Fibroblast of lung (primary cell): ENCODE results near the gene GCFC2. TPM values are rescaled to one million over a fixed set of nuclear protein-coding genes. Genes with fewer than 3 reads are reported as not detected.

ENCODE experiments used
- DNase-seq, 2 donors: peaks; one replicate each; pipeline versions ENCODE4 v3.0.0 to v3.0.0-alpha.2; 2010; ENCODE audit warnings: low read depth in 2 of 2
- H2AFZ ChIP-seq: 2 replicates; pipeline ENCODE4 v1.5.1; 2012; ENCODE audit warnings: low read length, control low read depth, inconsistent platforms
- H3K27ac ChIP-seq: 2 replicates; pipeline ENCODE4 v1.5.1; 2011; ENCODE audit warnings: low read length, control low read depth; ENCODE audit not compliant: insufficient read depth
- H3K27me3 ChIP-seq: 2 replicates; pipeline ENCODE4 v1.5.1; 2011; ENCODE audit warnings: mild to moderate bottlenecking, low read length; ENCODE audit not compliant: control insufficient read depth, insufficient read depth
- H3K36me3 ChIP-seq: 2 replicates; pipeline ENCODE4 v1.5.1; 2011; ENCODE audit warnings: low read length; ENCODE audit not compliant: control insufficient read depth, insufficient read depth
- H3K4me1 ChIP-seq: 2 replicates; pipeline ENCODE4 v1.5.1; 2011; ENCODE audit warnings: low read length; ENCODE audit not compliant: control insufficient read depth, insufficient read depth; ENCODE audit errors: extremely low read depth
- H3K4me2 ChIP-seq: 2 replicates; pipeline ENCODE4 v1.5.1; 2011; ENCODE audit warnings: low read length, control low read depth; ENCODE audit not compliant: insufficient read depth; ENCODE audit errors: extremely low read depth
- H3K4me3 ChIP-seq, 4 experiments: fragments of 200-600 bp in 1 of 4; sonication (generic) in 1 of 4; replicated peaks in 1 of 4; 2 replicates each; pipeline ENCODE4 v1.5.1; 2011 to 2016; ENCODE audit warnings: low read length in 4 of 4, low read depth in 3 of 4, mild to moderate bottlenecking in 3 of 4, control low read depth in 2 of 4, inconsistent platforms in 1 of 4, mixed read lengths in 1 of 4; ENCODE audit not compliant: insufficient read depth in 1 of 4; ENCODE audit errors: control extremely low read depth in 1 of 4
- H3K79me2 ChIP-seq: 2 replicates; pipeline ENCODE4 v1.5.1; 2012; ENCODE audit warnings: mild to moderate bottlenecking, low read length, inconsistent platforms; ENCODE audit not compliant: control insufficient read depth, insufficient read depth
- H3K9ac ChIP-seq: 2 replicates; pipeline ENCODE4 v1.5.1; 2011; ENCODE audit warnings: mild to moderate bottlenecking, low read length, control low read depth; ENCODE audit not compliant: insufficient read depth
- H3K9me3 ChIP-seq: 2 replicates; pipeline ENCODE4 v1.5.1; 2012; ENCODE audit warnings: low read depth, low read length; ENCODE audit not compliant: control insufficient read depth, insufficient read depth
- H4K20me1 ChIP-seq: 2 replicates; pipeline ENCODE4 v1.5.1; 2011; ENCODE audit warnings: low read length; ENCODE audit not compliant: control insufficient read depth, insufficient read depth; ENCODE audit errors: extremely low read depth
- CTCF ChIP-seq, 2 donors: IDR thresholded peaks in 1 of 2; conservative IDR thresholded peaks in 1 of 2; 1 replicate in 1 of 2; 2 replicates in 1 of 2; pipeline ENCODE4 v1.5.1; 2011 to 2012; ENCODE audit warnings: low read length in 2 of 2, control low read depth in 1 of 2, inconsistent platforms in 1 of 2, low read depth in 1 of 2, mild to moderate bottlenecking in 1 of 2
- EZH2 ChIP-seq: IDR thresholded peaks from 2 replicates; pipeline ENCODE4 v1.5.1; 2012; ENCODE audit warnings: low read length, control low read depth, mild to moderate bottlenecking; ENCODE audit errors: missing control alignments
- polyA minus RNA-seq: library from RNA; depleted of rRNA, polyadenylated mRNA; stranded (reverse); fragments of >200 nt; gene quantifications from 2 replicates; pipeline ENCODE4 v1.2.3, GENCODE V29; 2011; ENCODE audit warnings: low replicate concordance
- polyA plus RNA-seq, 2 donors: library from polyadenylated mRNA; depleted of rRNA in 1 of 2; stranded (reverse) in 1 of 2; unstranded in 1 of 2; fragments of >200 nt; gene quantifications; 2 replicates each; pipeline ENCODE4 v1.2.1, GENCODE V29; 2011 to 2012; ENCODE audit warnings: missing spikeins in 1 of 2
- total RNA-seq: library from RNA; depleted of rRNA; stranded (reverse); fragments of >200 nt; gene quantifications from 2 replicates; pipeline ENCODE4 v1.2.1, GENCODE V29; 2014

GCFC2 gene
- 6.8 and 7.7 TPM in 2 replicates for total RNA-seq
- 11.3 and 11.6 TPM in 2 replicates for polyA plus RNA-seq
- polyA plus RNA-seq (2012), result 10.2 and 10.7 TPM in 2 replicates
- polyA minus RNA-seq, result 0.31 and 2.5 TPM in 2 replicates

GRCh38 chr2:75710577-75711253, at the start of gene GCFC2:
GCFC2 (minus strand) TSS chr2:75710915; CDS start chr2:75710855, 60 bp downstream.
- Histone ChIP-seq H3K4me1 (peaks cover 2% of the 10 kb centered on the region), H4K20me1 (no peaks in the 10 kb centered on the region), H3K9ac (peak within 1 kb of the TSS; percentile 83), H3K27me3 (no peaks in the 10 kb centered on the region), H3K9me3 (no peaks in the 10 kb centered on the region), H3K4me3 (peak within 1 kb of the TSS; percentile 57 to 96 (median 78)), H3K4me2 (peak within 1 kb of the TSS; percentile 96), H3K27ac (peak within 1 kb of the TSS; percentile 82), H3K36me3 (no peaks in the 10 kb centered on the region), H2AFZ (peak within 1 kb of the TSS; percentile 99), H3K79me2 (peaks cover 9% of the 10 kb centered on the region)
- TF ChIP-seq EZH2 (no peak), CTCF (conservative IDR thresholded peaks at IDR 0.05 in 1 of 2, IDR thresholded peaks at IDR 0.05 in 1 of 2; ENCODE audit: low read depth in 1 of 2, low read length in 2 of 2) (peak; percentile 25 to 27)
- peak; percentile 87 for DNase-seq

- no peak overlapping the region for H2AFZ ChIP-seq
- TF ChIP-seq CTCF (conservative IDR thresholded peaks at IDR 0.05 in 1 of 2, IDR thresholded peaks at IDR 0.05 in 1 of 2; ENCODE audit: low read depth in 1 of 2, low read length in 2 of 2) (no peak), EZH2 (no peak)
Measured at GRCh38 chr2:75752828-75753227, 42.1 kb upstream of the GCFC2 start.

GRCh38 chr2:75751824-75752468, 41.2 kb upstream of the GCFC2 start:
- Histone ChIP-seq H3K9ac (no peak overlapping the region), H3K9me3 (no peaks in the 10 kb centered on the region), H2AFZ (no peak overlapping the region), H3K4me3 (no peak overlapping the region), H3K27ac (no peak overlapping the region), H3K4me2 (no peak overlapping the region), H3K36me3 (no peaks in the 10 kb centered on the region), H3K27me3 (no peaks in the 10 kb centered on the region), H4K20me1 (no peaks in the 10 kb centered on the region), H3K79me2 (no peaks in the 10 kb centered on the region), H3K4me1 (no peaks in the 10 kb centered on the region)
- DNase-seq, result no peak
- TF ChIP-seq CTCF (conservative IDR thresholded peaks at IDR 0.05 in 1 of 2, IDR thresholded peaks at IDR 0.05 in 1 of 2; ENCODE audit: low read depth in 1 of 2, low read length in 2 of 2) (no peak), EZH2 (no peak)

More at GRCh38 chr2:75752828-75753227, 42.1 kb upstream of the GCFC2 start:
- Histone ChIP-seq H3K4me2 (no peak overlapping the region), H3K4me1 (no peaks in the 10 kb centered on the region), H3K4me3 (no peak overlapping the region), H3K9me3 (no peaks in the 10 kb centered on the region), H3K27ac (no peak overlapping the region), H3K79me2 (no peaks in the 10 kb centered on the region), H4K20me1 (no peaks in the 10 kb centered on the region), H3K27me3 (no peaks in the 10 kb centered on the region), H3K36me3 (no peaks in the 10 kb centered on the region), H3K9ac (no peak overlapping the region)
- no peak for DNase-seq
